SK-N-SH (cell line): ENCODE data around the gene HFE. TPM values are rescaled to one million over a fixed set of nuclear protein-coding genes. Genes with fewer than 3 reads are reported as not detected.

Source experiments
- CTCF ChIA-PET: fragments of 300-600, 350-600 bp; formaldehyde crosslinking; extraction: SDS; loops from one replicate; lab custom pipeline; 2021; lab: Yijun Ruan, JAX
- POLR2A ChIA-PET: fragments of 350-600 bp; sonication (Branson Sonifier 250); formaldehyde crosslinking; extraction: SDS; loops from one replicate; lab custom pipeline; 2020; ENCODE audit warnings: antibody characterized with exemption, inconsistent platforms; lab: Yijun Ruan, JAX
- DNase-seq: peaks from one replicate; pipeline ENCODE4 v3.0.0; 2012
- H2AFZ ChIP-seq: fragments of 200-600 bp; sonication (generic); 2 replicates; pipeline ENCODE4 v1.8.1; 2016; ENCODE audit warnings: antibody characterized with exemption, mild to moderate bottlenecking, low read depth
- H3F3A ChIP-seq: fragments of 200-600 bp; sonication (generic); replicated peaks from 2 replicates; pipeline ENCODE3; 2016; ENCODE audit warnings: antibody characterized with exemption, mild to moderate bottlenecking; ENCODE audit not compliant: insufficient read depth
- H3K27ac ChIP-seq, 2 experiments: fragments of 200-500 bp in 1 of 2; fragments of 200-600 bp in 1 of 2; sonication (Bioruptor generic) in 1 of 2; sonication (generic), shearing (Covaris generic) in 1 of 2; 2 replicates each; pipeline versions ENCODE4 v1.5.1 to v1.6.1; 2014 to 2016; ENCODE audit warnings: low read depth in 2 of 2, inconsistent platforms in 1 of 2, low read length in 1 of 2, mild to moderate bottlenecking in 1 of 2, mixed read lengths in 1 of 2
- H3K27me3 ChIP-seq: fragments of 200-600 bp; sonication (generic), shearing (Covaris generic); 2 replicates; pipeline ENCODE4 v1.6.1; 2016; ENCODE audit warnings: mixed run types; ENCODE audit not compliant: insufficient read depth
- H3K36me3 ChIP-seq, 2 experiments: fragments of 200-500 bp in 1 of 2; fragments of 200-600 bp in 1 of 2; sonication (Bioruptor generic) in 1 of 2; sonication (generic) in 1 of 2; replicated peaks in 1 of 2; 2 replicates each; pipeline versions ENCODE3 to v1.5.1; 2014 to 2016; ENCODE audit warnings: low read length in 1 of 2, mild to moderate bottlenecking in 1 of 2; ENCODE audit not compliant: insufficient read depth in 2 of 2, control insufficient read depth in 1 of 2
- H3K4me1 ChIP-seq, 2 experiments: fragments of 200-500 bp in 1 of 2; fragments of 200-600 bp in 1 of 2; sonication (Bioruptor generic) in 1 of 2; sonication (generic), shearing (Covaris generic) in 1 of 2; 2 replicates each; pipeline versions ENCODE4 v1.5.1 to v1.6.1; 2014 to 2016; ENCODE audit warnings: low read depth in 1 of 2, low read length in 1 of 2, mixed run types in 1 of 2; ENCODE audit not compliant: insufficient read depth in 2 of 2, control insufficient read depth in 1 of 2
- H3K4me2 ChIP-seq: fragments of 200-600 bp; sonication (generic), shearing (Covaris generic); 2 replicates; pipeline ENCODE4 v1.6.1; 2017; ENCODE audit warnings: mixed run types
- H3K4me3 ChIP-seq, 2 experiments: fragments of 200-500 bp in 1 of 2; fragments of 200-600 bp in 1 of 2; sonication (Bioruptor generic) in 1 of 2; sonication (generic), shearing (Covaris generic) in 1 of 2; 2 replicates each; pipeline versions ENCODE4 v1.5.1 to v1.8.1; 2014 to 2016; ENCODE audit warnings: low read depth in 2 of 2, inconsistent platforms in 1 of 2, low read length in 1 of 2, mild to moderate bottlenecking in 1 of 2, mixed read lengths in 1 of 2, moderate library complexity in 1 of 2
- H3K79me2 ChIP-seq: fragments of 200-600 bp; sonication (generic); 2 replicates; pipeline ENCODE4 v1.8.1; 2017; ENCODE audit warnings: mild to moderate bottlenecking; ENCODE audit not compliant: insufficient read depth
- H3K9ac ChIP-seq: fragments of 200-600 bp; sonication (generic); 2 replicates; pipeline ENCODE4 v1.6.1; 2017; ENCODE audit warnings: mixed run types
- H3K9me2 ChIP-seq: fragments of 200-600 bp; sonication (generic); 2 replicates; pipeline ENCODE4 v1.6.1; 2017; ENCODE audit warnings: mixed run types
- H3K9me3 ChIP-seq: fragments of 200-600 bp; sonication (generic); 2 replicates; pipeline ENCODE4 v1.6.1; 2017; ENCODE audit warnings: mixed run types, mild to moderate bottlenecking, moderate library complexity
- H4K20me1 ChIP-seq: fragments of 200-600 bp; sonication (generic); 2 replicates; pipeline ENCODE4 v1.6.1; 2017; ENCODE audit warnings: mild to moderate bottlenecking, mixed run types; ENCODE audit not compliant: insufficient read depth
- CHD2 ChIP-seq: fragments of 150-350 bp; IDR thresholded peaks from 2 replicates; pipeline ENCODE4 v1.6.1; 2018; ENCODE audit warnings: low read length; ENCODE audit not compliant: partially characterized antibody
- CTCF ChIP-seq: fragments of 200-600 bp; sonication (generic); IDR thresholded peaks from 2 replicates; pipeline ENCODE4 v1.6.1; 2017; ENCODE audit warnings: antibody characterized with exemption, mild to moderate bottlenecking, moderate library complexity
- ELF1 ChIP-seq: IDR thresholded peaks from 2 replicates; pipeline ENCODE4 v1.4.0; 2012
- FOSL2 ChIP-seq: IDR thresholded peaks from 2 replicates; pipeline ENCODE4 v1.4.0; 2012; ENCODE audit warnings: low read depth, mild to moderate bottlenecking, moderate library complexity, borderline replicate concordance
- JUND ChIP-seq: IDR thresholded peaks from 2 replicates; pipeline ENCODE4 v1.4.0; 2012
- PBX3 ChIP-seq: IDR thresholded peaks from 2 replicates; pipeline ENCODE4; 2012
- POLR2AphosphoS5 ChIP-seq: IDR thresholded peaks from 2 replicates; pipeline ENCODE4 v1.6.1; 2012; ENCODE audit warnings: low read depth, low read length
- RAD21 ChIP-seq: IDR thresholded peaks from 2 replicates; pipeline ENCODE4 v1.6.1; 2012; ENCODE audit warnings: mild to moderate bottlenecking, low read length
- REST ChIP-seq: IDR thresholded peaks from 2 replicates; pipeline ENCODE4 v1.6.1; 2012; ENCODE audit warnings: mild to moderate bottlenecking, low read depth, low read length, moderate library complexity
- SMC3 ChIP-seq: IDR thresholded peaks from 2 replicates; pipeline ENCODE4 v1.6.1; 2012; ENCODE audit warnings: low read depth, low read length, improper control_type of control experiment
- TAF1 ChIP-seq: IDR thresholded peaks from 2 replicates; pipeline ENCODE4 v1.6.1; 2012; ENCODE audit warnings: low read depth, mild to moderate bottlenecking, low read length, moderate library complexity, borderline replicate concordance
- TEAD4 ChIP-seq: IDR thresholded peaks from 2 replicates; pipeline ENCODE4 v1.4.0; 2012; ENCODE audit warnings: mild to moderate bottlenecking, borderline replicate concordance; ENCODE audit not compliant: insufficient read depth
- USF2 ChIP-seq: fragments of 150-350 bp; IDR thresholded peaks from 2 replicates; pipeline ENCODE4 v1.6.1; 2017; ENCODE audit warnings: antibody characterized with exemption, low read length, low read depth, borderline replicate concordance
- WGBS: methylation state at CpG from one replicate; pipeline ENCODE4 v1.1.6; 2017; ENCODE audit warnings: low lambda C conversion rate; 5-methylcytosine and 5-hydroxymethylcytosine counted together
- polyA plus RNA-seq, 3 experiments: library from polyadenylated mRNA; depleted of rRNA; stranded (reverse); fragments of >200 nt; gene quantifications; 2 replicates each; pipeline ENCODE4 v1.2.3, GENCODE V29; 2012

Gene HFE
- polyA plus RNA-seq, 1 of the 3 experiments (the other 2 are of a cell fraction), result not detected

GRCh38 chr6:26097268-26097875 is 10.1 kb downstream of the HFE start:
- no peaks in the 10 kb centered on the region for H3K9me3 ChIP-seq
- ChIA-PET POLR2A (no interaction called here), CTCF (interaction anchor here (0.7 to 20.9 kb wide), 12 partner anchors 10 to 96 kb away, joined by 3 to 660 read pairs (median 6); partner anchors contain the start of gene HFE)
- H3K27ac ChIP-seq, result no peak overlapping the region
- H4K20me1 ChIP-seq, result no peaks in the 10 kb centered on the region
- H3F3A ChIP-seq, result peaks cover under 1% of the 10 kb centered on the region
- H3K4me2 ChIP-seq, result no peak overlapping the region
- H3K4me3 ChIP-seq, result no peak overlapping the region
- 12% methylated on average over 5 of the region's 5 CpGs for WGBS
- no peaks in the 10 kb centered on the region for H3K27me3 ChIP-seq
- H3K36me3 ChIP-seq, result no peaks in the 10 kb centered on the region
- no peaks in the 10 kb centered on the region for H3K9me2 ChIP-seq
- H2AFZ ChIP-seq, result no peak overlapping the region
- peak; percentile 65 for DNase-seq
- peaks cover 0 to under 1% of the 10 kb centered on the region in 2 experiments; a peak in 2 of 4 replicates for H3K4me1 ChIP-seq
- H3K79me2 ChIP-seq, result no peaks in the 10 kb centered on the region
- H3K9ac ChIP-seq, result no peak overlapping the region
- TF ChIP-seq CHD2 (no peak), SMC3 (peak; percentile 74), TEAD4 (no peak), USF2 (no peak), RAD21 (peak; percentile 84), POLR2AphosphoS5 (no peak), CTCF (peak; percentile 85)

GRCh38 chr6:26103141-26103769 is 16.0 kb downstream of the HFE start:
- Histone ChIP-seq H3K36me3 (no peaks in the 10 kb centered on the region), H3K9ac (peak overlapping the region; percentile 76; the same call in 1 of the 2 replicates)
- WGBS, result 4% methylated on average over 9 of the region's 9 CpGs

More at GRCh38 chr6:26103141-26103769, 16.0 kb downstream of the HFE start:
- TF ChIP-seq FOSL2, result peak; percentile 37
- 0 out of 2 replicates have a peak, but pooled peaks have one; percentile 28 for TF ChIP-seq ELF1
- TF ChIP-seq PBX3, result 0 out of 2 replicates have a peak, but pooled peaks have one; percentile 27
- no peak for TF ChIP-seq REST
- TF ChIP-seq JUND, result peak; percentile 17; the same call in 1 of the 2 replicates
- TF ChIP-seq TAF1, result no peak
- H3K27ac ChIP-seq, result peak overlapping the region; percentile 85 to 88
- no peaks in the 10 kb centered on the region for H3K9me3 ChIP-seq
- H3K27me3 ChIP-seq, result no peaks in the 10 kb centered on the region
- H3K9me2 ChIP-seq, result no peaks in the 10 kb centered on the region
- peaks cover 7 to 17% of the 10 kb centered on the region in 2 experiments for H3K4me1 ChIP-seq
- peaks cover 33% of the 10 kb centered on the region for H3F3A ChIP-seq
- H3K79me2 ChIP-seq, result no peaks in the 10 kb centered on the region
- peak overlapping the region; percentile 94 for H2AFZ ChIP-seq
- peak overlapping the region; percentile 32 to 65; a peak in 2 of 4 replicates for H3K4me3 ChIP-seq
- H4K20me1 ChIP-seq, result no peaks in the 10 kb centered on the region
- no peak for DNase-seq
- peak overlapping the region; percentile 80 for H3K4me2 ChIP-seq
- ChIA-PET CTCF (interaction anchor here (1.2 to 20.9 kb wide), 4 partner anchors 9 to 77 kb away, joined by 3 to 660 read pairs (median 4); a partner anchor contains a TSS), POLR2A (interaction anchor here (0.6 to 3.1 kb wide), 22 partner anchors 21 to 1705 kb away, joined by 3 to 56 read pairs (median 13); a partner anchor contains a TSS)
